SK-N-SH (cell line): ENCODE results near the gene BSCL2. TPM values are rescaled to one million over a fixed set of nuclear protein-coding genes. Genes with fewer than 3 reads are reported as not detected.

ENCODE experiments used
- CTCF ChIA-PET: fragments of 300-600, 350-600 bp; formaldehyde crosslinking; extraction: SDS; loops from one replicate; lab custom pipeline; 2021; lab: Yijun Ruan, JAX
- POLR2A ChIA-PET: fragments of 350-600 bp; sonication (Branson Sonifier 250); formaldehyde crosslinking; extraction: SDS; loops from one replicate; lab custom pipeline; 2020; ENCODE audit warnings: antibody characterized with exemption, inconsistent platforms; lab: Yijun Ruan, JAX
- DNase-seq: peaks from one replicate; pipeline ENCODE4 v3.0.0; 2012
- H2AFZ ChIP-seq: fragments of 200-600 bp; sonication (generic); 2 replicates; pipeline ENCODE4 v1.8.1; 2016; ENCODE audit warnings: antibody characterized with exemption, mild to moderate bottlenecking, low read depth
- H3F3A ChIP-seq: fragments of 200-600 bp; sonication (generic); replicated peaks from 2 replicates; pipeline ENCODE3; 2016; ENCODE audit warnings: antibody characterized with exemption, mild to moderate bottlenecking; ENCODE audit not compliant: insufficient read depth
- H3K27ac ChIP-seq, 2 experiments: fragments of 200-500 bp in 1 of 2; fragments of 200-600 bp in 1 of 2; sonication (Bioruptor generic) in 1 of 2; sonication (generic), shearing (Covaris generic) in 1 of 2; 2 replicates each; pipeline versions ENCODE4 v1.5.1 to v1.6.1; 2014 to 2016; ENCODE audit warnings: low read depth in 2 of 2, inconsistent platforms in 1 of 2, low read length in 1 of 2, mild to moderate bottlenecking in 1 of 2, mixed read lengths in 1 of 2
- H3K27me3 ChIP-seq: fragments of 200-600 bp; sonication (generic), shearing (Covaris generic); 2 replicates; pipeline ENCODE4 v1.6.1; 2016; ENCODE audit warnings: mixed run types; ENCODE audit not compliant: insufficient read depth
- H3K36me3 ChIP-seq, 2 experiments: fragments of 200-500 bp in 1 of 2; fragments of 200-600 bp in 1 of 2; sonication (Bioruptor generic) in 1 of 2; sonication (generic) in 1 of 2; replicated peaks in 1 of 2; 2 replicates each; pipeline versions ENCODE3 to v1.5.1; 2014 to 2016; ENCODE audit warnings: low read length in 1 of 2, mild to moderate bottlenecking in 1 of 2; ENCODE audit not compliant: insufficient read depth in 2 of 2, control insufficient read depth in 1 of 2
- H3K4me1 ChIP-seq, 2 experiments: fragments of 200-500 bp in 1 of 2; fragments of 200-600 bp in 1 of 2; sonication (Bioruptor generic) in 1 of 2; sonication (generic), shearing (Covaris generic) in 1 of 2; 2 replicates each; pipeline versions ENCODE4 v1.5.1 to v1.6.1; 2014 to 2016; ENCODE audit warnings: low read depth in 1 of 2, low read length in 1 of 2, mixed run types in 1 of 2; ENCODE audit not compliant: insufficient read depth in 2 of 2, control insufficient read depth in 1 of 2
- H3K4me2 ChIP-seq: fragments of 200-600 bp; sonication (generic), shearing (Covaris generic); 2 replicates; pipeline ENCODE4 v1.6.1; 2017; ENCODE audit warnings: mixed run types
- H3K4me3 ChIP-seq, 2 experiments: fragments of 200-500 bp in 1 of 2; fragments of 200-600 bp in 1 of 2; sonication (Bioruptor generic) in 1 of 2; sonication (generic), shearing (Covaris generic) in 1 of 2; 2 replicates each; pipeline versions ENCODE4 v1.5.1 to v1.8.1; 2014 to 2016; ENCODE audit warnings: low read depth in 2 of 2, inconsistent platforms in 1 of 2, low read length in 1 of 2, mild to moderate bottlenecking in 1 of 2, mixed read lengths in 1 of 2, moderate library complexity in 1 of 2
- H3K79me2 ChIP-seq: fragments of 200-600 bp; sonication (generic); 2 replicates; pipeline ENCODE4 v1.8.1; 2017; ENCODE audit warnings: mild to moderate bottlenecking; ENCODE audit not compliant: insufficient read depth
- H3K9ac ChIP-seq: fragments of 200-600 bp; sonication (generic); 2 replicates; pipeline ENCODE4 v1.6.1; 2017; ENCODE audit warnings: mixed run types
- H3K9me2 ChIP-seq: fragments of 200-600 bp; sonication (generic); 2 replicates; pipeline ENCODE4 v1.6.1; 2017; ENCODE audit warnings: mixed run types
- H3K9me3 ChIP-seq: fragments of 200-600 bp; sonication (generic); 2 replicates; pipeline ENCODE4 v1.6.1; 2017; ENCODE audit warnings: mixed run types, mild to moderate bottlenecking, moderate library complexity
- H4K20me1 ChIP-seq: fragments of 200-600 bp; sonication (generic); 2 replicates; pipeline ENCODE4 v1.6.1; 2017; ENCODE audit warnings: mild to moderate bottlenecking, mixed run types; ENCODE audit not compliant: insufficient read depth
- FOSL2 ChIP-seq: IDR thresholded peaks from 2 replicates; pipeline ENCODE4 v1.4.0; 2012; ENCODE audit warnings: low read depth, mild to moderate bottlenecking, moderate library complexity, borderline replicate concordance
- FOXM1 ChIP-seq: IDR thresholded peaks from 2 replicates; pipeline ENCODE4 v1.4.0; 2012; ENCODE audit warnings: low read depth, mild to moderate bottlenecking
- GABPA ChIP-seq: IDR thresholded peaks from 2 replicates; pipeline ENCODE4 v1.4.0; 2012; ENCODE audit warnings: low read depth, mild to moderate bottlenecking
- IRF3 ChIP-seq: fragments of 150-350 bp; IDR thresholded peaks from 2 replicates; pipeline ENCODE4 v1.6.1; 2016; ENCODE audit warnings: mild to moderate bottlenecking, low read depth, low read length
- MAX ChIP-seq: IDR thresholded peaks from 2 replicates; pipeline ENCODE4 v1.4.0; 2012; ENCODE audit warnings: low read depth
- NRF1 ChIP-seq: IDR thresholded peaks from 2 replicates; pipeline ENCODE4 v1.6.1; 2012; ENCODE audit warnings: low read depth, mild to moderate bottlenecking, low read length
- RAD21 ChIP-seq: IDR thresholded peaks from 2 replicates; pipeline ENCODE4 v1.6.1; 2012; ENCODE audit warnings: mild to moderate bottlenecking, low read length
- RCOR1 ChIP-seq: fragments of 150-350 bp; IDR thresholded peaks from 2 replicates; pipeline ENCODE4 v1.6.1; 2017; ENCODE audit warnings: antibody characterized with exemption, low read length
- RXRA ChIP-seq: IDR thresholded peaks from 2 replicates; pipeline ENCODE4 v1.4.0; 2012; ENCODE audit warnings: low read depth, mild to moderate bottlenecking, borderline replicate concordance
- SMC3 ChIP-seq: IDR thresholded peaks from 2 replicates; pipeline ENCODE4 v1.6.1; 2012; ENCODE audit warnings: low read depth, low read length, improper control_type of control experiment
- TAF1 ChIP-seq: IDR thresholded peaks from 2 replicates; pipeline ENCODE4 v1.6.1; 2012; ENCODE audit warnings: low read depth, mild to moderate bottlenecking, low read length, moderate library complexity, borderline replicate concordance
- TCF12 ChIP-seq: IDR thresholded peaks from 2 replicates; pipeline ENCODE4 v1.4.0; 2012
- USF1 ChIP-seq: IDR thresholded peaks from 2 replicates; pipeline ENCODE4 v1.4.0; 2012; ENCODE audit warnings: low read depth, borderline replicate concordance
- YY1 ChIP-seq: IDR thresholded peaks from 2 replicates; pipeline ENCODE4 v1.4.0; 2012; ENCODE audit warnings: low read depth, mild to moderate bottlenecking
- WGBS: methylation state at CpG from one replicate; pipeline ENCODE4 v1.1.6; 2017; ENCODE audit warnings: low lambda C conversion rate; 5-methylcytosine and 5-hydroxymethylcytosine counted together
- polyA plus RNA-seq, 3 experiments: library from polyadenylated mRNA; depleted of rRNA; stranded (reverse); fragments of >200 nt; gene quantifications; 2 replicates each; pipeline ENCODE4 v1.2.3, GENCODE V29; 2012

Gene BSCL2
- polyA plus RNA-seq, 1 of the 3 experiments (the other 2 are of a cell fraction), result 81.5 TPM

GRCh38 chr11:62665075-62665598 is 42.1 kb downstream of the BSCL2 start, which contains the start of the genes C11orf98 and CSKMT (continued):
- TF ChIP-seq IRF3 (no peak; the same call in none of the 2 replicates), NRF1 (no peak), RCOR1 (no peak), FOXM1 (no peak), YY1 (peak; percentile 73; the same call in 1 of the 2 replicates), GABPA (peak; percentile 71), MAX (peak; percentile 78), USF1 (no peak), RAD21 (no peak)

- CTCF ChIA-PET, result interaction anchor here (0.9 to 1.7 kb wide), 10 partner anchors 12 to 270 kb away, joined by 3 to 7 read pairs (median 4); partner anchors contain the start of genes EML3, GANAB, INTS5 and SLC3A2
- WGBS, result 1% methylated on average over 27 of the region's 36 CpGs
- Histone ChIP-seq H3K9me3 (no peaks in the 10 kb centered on the region), H3K4me3 (peak overlapping the region; percentile 78 to 95), H3K27me3 (no peaks in the 10 kb centered on the region), H2AFZ (peak overlapping the region; percentile 66; the same call in 1 of the 2 replicates), H3K4me1 (peaks cover 10 to 15% of the 10 kb centered on the region in 2 experiments; a peak in 3 of 4 replicates), H3K9ac (peak overlapping the region; percentile 92), H3K27ac (peak overlapping the region; percentile 91 to 92), H3F3A (peaks cover 28% of the 10 kb centered on the region), H3K79me2 (peaks cover 60% of the 10 kb centered on the region), H3K4me2 (peak overlapping the region; percentile 96), H3K9me2 (no peaks in the 10 kb centered on the region)
- DNase-seq, result peak; percentile 73
- POLR2A ChIA-PET, result interaction anchor here (0.5 to 3.7 kb wide), 37 partner anchors 8 to 269 kb away, joined by 3 to 52 read pairs (median 9); partner anchors contain the start of genes B3GAT3, BSCL2, EEF1G and EML3
- TF ChIP-seq FOSL2 (no peak), RXRA (no peak), FOXM1 (no peak), SMC3 (no peak), RAD21 (no peak), TAF1 (no peak), TCF12 (no peak)
- TF ChIP-seq, all 33 proteins: peak for 0
- Histone ChIP-seq H3K36me3 (peaks cover 20 to 44% of the 10 kb centered on the region in 2 experiments), H4K20me1 (no peaks in the 10 kb centered on the region)
Measured at GRCh38 chr11:62664405-62665074, 42.7 kb downstream of the BSCL2 start.
